ENCODE results near the gene C16orf78.

Gene C16orf78

DNA sequence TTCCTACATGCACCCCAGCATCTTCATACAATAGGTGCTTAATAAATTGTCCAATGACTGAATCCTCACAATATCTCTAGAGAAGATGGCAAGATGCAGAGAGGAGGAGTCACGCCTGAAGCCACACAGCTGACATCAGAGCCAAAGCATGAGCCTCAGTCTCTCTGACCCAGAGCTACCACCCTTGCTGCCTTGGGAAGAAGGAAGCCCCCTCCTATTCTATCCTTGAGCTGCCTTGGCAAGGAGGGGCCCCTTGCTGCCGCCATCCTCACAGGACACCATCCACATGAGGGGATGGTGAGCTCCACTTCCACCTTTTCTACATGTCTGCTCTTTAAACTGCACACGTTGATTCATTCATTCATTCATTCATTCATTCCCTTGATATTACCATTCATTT lies 37.0 kb upstream of the C16orf78 start:
- no peak overlapping the region for H3K9ac ChIP-seq (ENCODE audit: insufficient read length)
- TF ChIP-seq POLR2AphosphoS5 (IDR thresholded peaks at IDR 0.05; ENCODE audit: borderline replicate concordance, low read depth, low read length) = no peak
- TF ChIP-seq FOXP2 (optimal IDR thresholded peaks at IDR 0.05; ENCODE audit: control extremely low read depth, extremely low read length, insufficient read depth) = no peak
- TF ChIP-seq EZH2 (IDR thresholded peaks at IDR 0.05) = no peak
- H3K27ac ChIP-seq = no peak overlapping the region
- no peak for DNase-seq (ENCODE audit: low read depth, low spot score)
- H3K4me3 ChIP-seq = no peak overlapping the region
- H3K9me3 ChIP-seq (ENCODE audit: low read depth, low read length) = no peaks in the 10 kb centered on the region
- H3K36me3 ChIP-seq (ENCODE audit: insufficient read depth, low read length) = no peaks in the 10 kb centered on the region

DNA sequence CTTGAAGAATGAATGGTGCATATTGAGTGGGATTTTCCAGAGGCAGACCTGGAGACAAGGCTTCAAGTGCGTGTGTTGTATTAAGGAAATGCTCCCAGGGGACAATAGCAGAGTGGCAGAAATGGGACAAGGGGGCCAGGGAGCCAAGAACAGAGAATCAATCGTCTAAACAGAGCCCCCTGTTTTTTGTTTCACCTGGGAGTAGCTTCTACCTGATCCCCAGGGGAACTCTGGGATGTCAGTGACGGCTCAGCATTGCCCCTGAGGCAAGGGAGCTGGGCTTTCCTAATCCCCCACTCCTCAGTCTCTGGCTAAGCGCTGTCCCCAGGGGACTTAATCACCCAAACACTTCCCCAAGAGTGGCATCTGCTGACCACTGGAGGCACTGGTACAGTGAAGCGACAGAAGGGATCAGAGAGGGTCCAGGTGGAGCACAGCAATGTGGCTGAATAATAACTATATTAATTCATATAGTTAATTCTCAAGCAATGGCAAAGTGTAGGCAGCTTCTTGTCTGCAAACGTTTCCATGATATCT lies 35.7 kb upstream of the C16orf78 start:
- Histone ChIP-seq H3K9ac (ENCODE audit: insufficient read length) (no peak overlapping the region), H3K9me3 (ENCODE audit: low read depth, low read length) (no peaks in the 10 kb centered on the region), H3K4me3 (no peak overlapping the region), H3K27ac (no peak overlapping the region), H3K36me3 (ENCODE audit: insufficient read depth, low read length) (no peaks in the 10 kb centered on the region)
- TF ChIP-seq POLR2AphosphoS5 (IDR thresholded peaks at IDR 0.05; ENCODE audit: borderline replicate concordance, low read depth, low read length) (no peak), EZH2 (IDR thresholded peaks at IDR 0.05) (no peak), FOXP2 (optimal IDR thresholded peaks at IDR 0.05; ENCODE audit: control extremely low read depth, extremely low read length, insufficient read depth) (no peak)
- no peak for DNase-seq (ENCODE audit: low read depth, low spot score)

DNA sequence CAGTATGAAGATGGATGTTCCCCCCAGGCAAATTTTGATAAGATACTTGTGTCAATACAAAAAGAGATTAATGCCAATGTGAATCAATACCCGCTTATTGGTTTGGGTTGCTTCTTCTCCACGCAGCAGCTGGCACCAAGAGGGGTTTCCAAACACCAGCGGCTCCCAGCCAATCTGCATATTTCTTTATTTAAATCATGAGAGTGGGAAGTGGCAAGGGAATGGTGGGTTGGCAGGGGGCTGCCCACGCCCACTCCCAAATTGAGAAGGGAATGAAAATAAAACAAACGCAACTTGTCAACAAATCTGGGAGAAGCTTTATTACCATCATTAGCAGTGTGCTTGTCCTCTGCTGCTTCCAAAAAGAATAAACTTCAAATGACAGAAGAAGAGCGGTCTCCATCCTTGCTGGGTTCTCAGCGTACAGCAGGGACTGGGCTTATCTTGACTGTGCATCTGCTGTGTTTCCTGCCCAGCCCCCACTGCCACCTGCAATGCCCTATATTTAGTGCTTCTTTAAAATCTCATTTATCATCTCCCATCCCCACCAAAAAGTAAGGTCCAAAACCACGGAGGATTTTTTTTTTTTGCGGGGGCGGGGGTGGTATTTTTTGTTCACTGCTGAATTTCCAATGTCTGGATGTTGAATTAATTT lies 34.9 kb upstream of the C16orf78 start:
- H3K4me3 ChIP-seq = no peak overlapping the region
- no peaks in the 10 kb centered on the region for H3K36me3 ChIP-seq (ENCODE audit: insufficient read depth, low read length)
- no peak for DNase-seq (ENCODE audit: low read depth, low spot score)

DNA sequence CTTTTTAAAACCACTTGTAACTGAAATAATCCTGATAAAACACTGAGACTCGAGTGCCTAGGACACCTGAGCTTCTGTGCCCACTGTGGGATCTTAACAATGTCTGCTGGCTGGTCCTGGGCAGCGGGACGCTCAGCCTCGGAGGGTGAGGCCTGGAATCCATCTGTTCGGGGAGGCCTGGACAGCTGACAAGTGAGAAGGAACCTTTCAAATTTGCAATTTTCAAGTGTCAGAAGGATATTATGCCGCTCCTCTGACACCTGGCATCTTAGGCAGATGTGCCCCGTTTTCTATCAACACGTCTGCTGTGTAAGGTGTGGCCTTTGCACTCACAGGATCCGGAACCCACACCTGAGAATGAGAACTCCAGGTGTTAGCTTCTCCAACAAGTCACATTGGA lies 33.1 kb upstream of the C16orf78 start:
- TF ChIP-seq EZH2 (IDR thresholded peaks at IDR 0.05) (no peak), FOXP2 (optimal IDR thresholded peaks at IDR 0.05; ENCODE audit: control extremely low read depth, extremely low read length, insufficient read depth) (no peak), POLR2AphosphoS5 (IDR thresholded peaks at IDR 0.05; ENCODE audit: borderline replicate concordance, low read depth, low read length) (no peak)
- no peak overlapping the region for H3K9ac ChIP-seq (ENCODE audit: insufficient read length)

More for the DNA sequence above, 34.9 kb upstream of the C16orf78 start:
- Histone ChIP-seq H3K27ac (no peak overlapping the region), H3K9ac (ENCODE audit: insufficient read length) (no peak overlapping the region), H3K9me3 (ENCODE audit: low read depth, low read length) (no peaks in the 10 kb centered on the region)
- no peak for TF ChIP-seq POLR2AphosphoS5 (IDR thresholded peaks at IDR 0.05; ENCODE audit: borderline replicate concordance, low read depth, low read length)
- TF ChIP-seq FOXP2 (optimal IDR thresholded peaks at IDR 0.05; ENCODE audit: control extremely low read depth, extremely low read length, insufficient read depth) = no peak
- TF ChIP-seq EZH2 (IDR thresholded peaks at IDR 0.05) = no peak

DNA sequence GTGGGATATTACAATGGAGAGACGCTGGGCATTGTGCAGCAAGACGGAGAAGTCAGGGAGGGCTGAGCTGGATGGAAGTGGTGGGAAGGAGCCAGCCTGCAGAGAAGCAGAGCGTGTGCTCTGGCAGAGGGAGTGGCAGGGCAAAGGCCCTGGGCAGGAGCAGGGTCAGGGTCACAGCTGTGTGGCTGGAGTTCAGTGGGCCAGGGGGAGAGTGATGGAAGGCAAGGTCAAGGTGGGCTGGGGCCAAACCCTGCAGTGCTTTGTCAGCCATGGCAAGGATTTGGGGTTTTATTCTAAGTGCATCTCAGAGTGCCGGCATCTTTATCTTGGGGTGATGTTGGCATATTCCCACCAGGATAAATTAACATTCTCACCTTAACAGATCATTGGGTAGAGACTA lies 31.9 kb upstream of the C16orf78 start:
- Histone ChIP-seq H3K27ac (no peak overlapping the region), H3K9ac (ENCODE audit: insufficient read length) (no peak overlapping the region), H3K36me3 (ENCODE audit: insufficient read depth, low read length) (no peaks in the 10 kb centered on the region), H3K9me3 (ENCODE audit: low read depth, low read length) (no peaks in the 10 kb centered on the region), H3K4me3 (no peak overlapping the region)
- DNase-seq (ENCODE audit: low read depth, low spot score) = no peak
- TF ChIP-seq EZH2 (IDR thresholded peaks at IDR 0.05) = no peak

More for the DNA sequence above, 33.1 kb upstream of the C16orf78 start:
- no peak for DNase-seq (ENCODE audit: low read depth, low spot score)
- Histone ChIP-seq H3K9me3 (ENCODE audit: low read depth, low read length) (no peaks in the 10 kb centered on the region), H3K36me3 (ENCODE audit: insufficient read depth, low read length) (no peaks in the 10 kb centered on the region), H3K4me3 (no peak overlapping the region), H3K27ac (no peak overlapping the region)

DNA sequence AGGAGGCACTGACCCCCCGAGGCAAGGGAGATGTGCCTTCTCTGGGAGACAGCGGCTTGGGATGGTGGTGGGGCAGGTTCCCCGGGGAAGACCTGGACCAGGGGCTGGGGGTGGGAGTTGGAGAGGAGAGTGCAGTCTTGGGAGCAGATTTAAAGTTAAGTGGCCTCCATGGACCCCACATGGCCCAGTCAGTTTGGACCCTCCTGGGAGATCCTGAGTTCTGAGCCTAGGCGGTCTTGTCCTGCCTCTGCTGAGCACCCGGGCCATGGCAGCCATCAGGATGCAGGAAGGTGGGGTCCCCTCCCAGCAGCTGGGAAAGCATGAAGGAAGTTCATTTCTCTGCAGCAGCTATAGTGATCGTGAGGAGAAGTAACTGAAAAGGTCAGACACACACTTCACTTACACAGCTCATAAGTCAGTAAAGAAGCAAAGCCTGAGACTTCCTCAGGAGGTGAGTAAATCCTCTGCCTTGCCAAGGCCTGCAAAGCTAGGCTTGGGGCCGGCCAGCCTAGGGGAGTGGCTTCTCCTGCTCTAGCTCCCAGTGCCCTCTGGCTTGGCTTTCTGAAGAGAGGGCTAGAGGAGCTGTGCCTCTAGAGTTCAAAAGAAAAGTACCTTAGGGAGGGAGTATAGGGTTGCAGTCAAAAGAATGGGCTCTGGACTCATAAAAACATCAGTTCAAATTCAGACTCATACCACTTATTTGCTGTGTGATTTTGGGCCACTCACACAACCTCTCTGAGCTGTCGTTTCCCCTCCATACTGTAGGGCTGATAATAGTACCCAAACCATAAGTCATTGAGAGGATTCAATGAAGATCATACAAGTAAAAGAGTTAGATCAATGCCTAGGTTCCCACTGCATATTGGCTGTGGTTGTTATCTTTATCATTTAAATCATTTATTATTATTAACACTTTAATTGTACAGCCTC lies 31.0 kb upstream of the C16orf78 start:
- H3K9me3 ChIP-seq (ENCODE audit: low read depth, low read length) = no peaks in the 10 kb centered on the region
- TF ChIP-seq FOXP2 (optimal IDR thresholded peaks at IDR 0.05; ENCODE audit: control extremely low read depth, extremely low read length, insufficient read depth) (no peak), POLR2AphosphoS5 (IDR thresholded peaks at IDR 0.05; ENCODE audit: borderline replicate concordance, low read depth, low read length) (no peak), EZH2 (IDR thresholded peaks at IDR 0.05) (no peak)

DNA sequence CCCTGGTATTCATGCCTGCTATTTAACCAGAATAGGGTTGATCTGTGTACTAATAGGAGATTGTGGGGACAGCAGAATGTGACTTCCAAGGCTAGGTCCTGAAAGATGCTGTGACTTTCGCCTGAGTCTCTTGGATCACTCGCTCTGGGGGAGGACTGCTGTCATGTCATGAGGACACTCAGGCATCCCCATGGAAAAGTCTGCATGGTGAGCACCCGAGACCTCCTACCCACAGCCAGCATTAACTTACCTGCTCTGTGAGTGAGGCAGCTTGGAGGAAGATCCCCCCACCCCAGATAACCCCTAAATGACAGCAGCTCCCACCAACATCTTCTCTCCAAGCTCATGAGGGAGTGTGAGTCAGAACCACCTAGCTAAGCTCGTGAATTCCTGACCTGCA lies 30.3 kb upstream of the C16orf78 start:
- H3K9ac ChIP-seq (ENCODE audit: insufficient read length) = no peak overlapping the region
- TF ChIP-seq FOXP2 (optimal IDR thresholded peaks at IDR 0.05; ENCODE audit: control extremely low read depth, extremely low read length, insufficient read depth) (no peak), EZH2 (IDR thresholded peaks at IDR 0.05) (no peak), POLR2AphosphoS5 (IDR thresholded peaks at IDR 0.05; ENCODE audit: borderline replicate concordance, low read depth, low read length) (no peak)
- H3K36me3 ChIP-seq (ENCODE audit: insufficient read depth, low read length) = no peaks in the 10 kb centered on the region
- no peaks in the 10 kb centered on the region for H3K9me3 ChIP-seq (ENCODE audit: low read depth, low read length)
- H3K4me3 ChIP-seq = no peak overlapping the region
- no peak overlapping the region for H3K27ac ChIP-seq
- no peak for DNase-seq (ENCODE audit: low read depth, low spot score)

More for the DNA sequence above, 31.0 kb upstream of the C16orf78 start:
- no peaks in the 10 kb centered on the region for H3K36me3 ChIP-seq (ENCODE audit: insufficient read depth, low read length)
- no peak overlapping the region for H3K9ac ChIP-seq (ENCODE audit: insufficient read length)
- no peak for DNase-seq (ENCODE audit: low read depth, low spot score)
- no peak overlapping the region for H3K27ac ChIP-seq
- H3K4me3 ChIP-seq = no peak overlapping the region

DNA sequence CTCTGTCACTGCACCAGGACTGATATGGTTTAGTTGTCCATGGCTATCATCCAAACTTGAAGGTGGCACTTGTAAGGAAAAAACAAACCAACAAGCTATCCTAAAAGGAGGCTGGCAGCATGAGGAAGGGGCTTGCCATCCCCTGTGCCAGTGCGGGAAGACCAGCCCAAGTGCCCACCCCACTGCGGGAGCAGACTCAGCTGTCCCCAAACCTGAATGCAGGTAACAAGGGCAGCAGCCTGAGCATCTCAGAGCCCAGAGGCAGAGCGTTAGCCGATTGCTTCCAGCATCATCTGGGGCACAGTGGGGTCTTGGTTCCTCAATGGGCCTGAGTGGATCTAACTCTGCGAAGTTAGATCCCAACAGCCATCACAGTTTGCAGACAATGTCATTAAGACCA lies 29.2 kb upstream of the C16orf78 start:
- TF ChIP-seq POLR2AphosphoS5 (IDR thresholded peaks at IDR 0.05; ENCODE audit: borderline replicate concordance, low read depth, low read length) = no peak
- no peak for TF ChIP-seq FOXP2 (optimal IDR thresholded peaks at IDR 0.05; ENCODE audit: control extremely low read depth, extremely low read length, insufficient read depth)
- no peak for TF ChIP-seq EZH2 (IDR thresholded peaks at IDR 0.05)

More for the DNA sequence above, 29.2 kb upstream of the C16orf78 start:
- Histone ChIP-seq H3K27ac (no peak overlapping the region), H3K9ac (ENCODE audit: insufficient read length) (no peak overlapping the region), H3K9me3 (ENCODE audit: low read depth, low read length) (no peaks in the 10 kb centered on the region), H3K4me3 (no peak overlapping the region), H3K36me3 (ENCODE audit: insufficient read depth, low read length) (no peaks in the 10 kb centered on the region)
- DNase-seq (ENCODE audit: low read depth, low spot score) = no peak
